HepG2 (cell line): ENCODE measurements around the gene MBTD1. TPM values are rescaled to one million over a fixed set of nuclear protein-coding genes. Genes with fewer than 3 reads are reported as not detected.

Experiments used
- CENPBD1 ChIP-seq: sonication (generic); formaldehyde crosslinking; IDR thresholded peaks from 2 replicates; pipeline ENCODE4 v1.8.0; 2022; ENCODE audit warnings: missing genetic modification reagents, low read depth, mild to moderate bottlenecking, borderline replicate concordance
- E2F5 ChIP-seq: sonication (generic); formaldehyde crosslinking; conservative IDR thresholded peaks from 2 replicates; pipeline ENCODE4 v1.4.0; 2020; ENCODE audit warnings: missing genetic modification reagents
- HMG20A ChIP-seq: IDR thresholded peaks from 2 replicates; pipeline ENCODE4 v1.6.1; 2016; ENCODE audit warnings: borderline replicate concordance
- IKZF4 ChIP-seq: sonication (generic); formaldehyde crosslinking; IDR thresholded peaks from 2 replicates; pipeline ENCODE4 v1.5.1; 2020; ENCODE audit warnings: borderline replicate concordance, mild to moderate bottlenecking, low read depth, missing genetic modification reagents; ENCODE audit errors: not compliant biosample characterization
- MNT ChIP-seq: fragments of 450-650 bp; IDR thresholded peaks from 2 replicates; pipeline ENCODE4 v1.6.1; 2016
- NR0B2 ChIP-seq: sonication (generic); formaldehyde crosslinking; IDR thresholded peaks from 2 replicates; pipeline ENCODE4 v1.4.0; 2020; ENCODE audit warnings: mild to moderate bottlenecking, missing genetic modification reagents
- PCBP1 ChIP-seq: fragments of 200-400 bp; formaldehyde crosslinking; IDR thresholded peaks from 2 replicates; pipeline ENCODE4 v1.6.1; 2017; ENCODE audit warnings: mild to moderate bottlenecking, low read depth, low read length, borderline replicate concordance
- RBM22 ChIP-seq: fragments of 200-400 bp; formaldehyde crosslinking; optimal IDR thresholded peaks from 2 replicates; pipeline ENCODE3; 2017; ENCODE audit warnings: mild to moderate bottlenecking, low read length, moderate library complexity
- REL ChIP-seq: sonication (generic); formaldehyde crosslinking; conservative IDR thresholded peaks from 2 replicates; pipeline ENCODE4 v1.8.0; 2022; ENCODE audit warnings: mild to moderate bottlenecking, missing genetic modification reagents, moderate library complexity
- STAT6 ChIP-seq: sonication (generic); formaldehyde crosslinking; IDR thresholded peaks from 2 replicates; pipeline ENCODE4 v1.4.0; 2020; ENCODE audit warnings: missing genetic modification reagents, mild to moderate bottlenecking, borderline replicate concordance
- TP53 ChIP-seq: sonication (generic); formaldehyde crosslinking; conservative IDR thresholded peaks from 2 replicates; pipeline ENCODE4 v1.4.0; 2020; ENCODE audit warnings: missing genetic modification reagents
- ZBTB44 ChIP-seq: sonication (generic); formaldehyde crosslinking; IDR thresholded peaks from 2 replicates; pipeline ENCODE4 v1.4.0; 2020; ENCODE audit warnings: missing genetic modification reagents
- ZFY ChIP-seq: sonication (generic); formaldehyde crosslinking; IDR thresholded peaks from 2 replicates; pipeline ENCODE4 v1.4.0; 2020; ENCODE audit warnings: missing genetic modification reagents
- ZNF512B ChIP-seq: sonication (generic); formaldehyde crosslinking; IDR thresholded peaks from 2 replicates; pipeline ENCODE4 v1.5.1; 2020; ENCODE audit warnings: missing genetic modification reagents, mild to moderate bottlenecking, borderline replicate concordance
- ZNF562 ChIP-seq: sonication (generic); formaldehyde crosslinking; IDR thresholded peaks from 2 replicates; pipeline ENCODE4 v1.8.0; 2022; ENCODE audit warnings: missing genetic modification reagents, borderline replicate concordance
- ZNF709 ChIP-seq: sonication (generic); formaldehyde crosslinking; IDR thresholded peaks from 2 replicates; pipeline ENCODE4 v1.5.0; 2020; ENCODE audit warnings: mild to moderate bottlenecking, missing genetic modification reagents
- ZNF713 ChIP-seq: sonication (generic); formaldehyde crosslinking; IDR thresholded peaks from 2 replicates; pipeline ENCODE4 v1.4.0; 2020; ENCODE audit warnings: mild to moderate bottlenecking, missing genetic modification reagents
- polyA plus RNA-seq, 8 experiments: library from polyadenylated mRNA; depleted of rRNA in 3 of 8; stranded (reverse) in 7 of 8; unstranded in 1 of 8; fragments of >200 nt; fragmentation: Illumina TruSeq in 4 of 8; extraction: Trizol in 4 of 8; gene quantifications; 2 replicates each; pipeline versions ENCODE4 v1.2.1 to v1.2.3, GENCODE V29; 2011 to 2016; ENCODE audit warnings: low read depth in 4 of 8, missing spikeins in 1 of 8, mixed read lengths in 1 of 8; ENCODE audit not compliant: insufficient read depth in 1 of 8
- total RNA-seq, 5 experiments: library from RNA; depleted of rRNA; stranded (reverse); fragments of >200 nt; fragmentation: Illumina TruSeq; extraction: Trizol; gene quantifications; 2 replicates each; pipeline ENCODE4 v1.2.3, GENCODE V29; 2016; ENCODE audit warnings: low read depth in 1 of 5

MBTD1 gene
- total and polyA plus RNA-seq, 2 of the 13 experiments (the other 11 are each of a cell fraction or from before 2014, with no cell fraction given): 20.9 TPM

GRCh38 chr17:51260237-51261023 is 581 bp upstream of the MBTD1 start, which contains the start of gene UTP18 (continued):
- TF ChIP-seq MNT (peak; percentile 77), ZNF562 (CRISPR knock-in tag) (no peak), ZBTB44 (CRISPR knock-in tag) (no peak), E2F5 (CRISPR knock-in tag) (peak; percentile 66; the same call in 1 of the 2 replicates), REL (peak; percentile 82; the same call in 1 of the 2 replicates), ZNF713 (CRISPR knock-in tag) (no peak), ZNF709 (CRISPR knock-in tag) (peak; percentile 96), TP53 (CRISPR knock-in tag) (no peak), RBM22 (no peak), IKZF4 (CRISPR knock-in tag) (peak; percentile 98), STAT6 (CRISPR knock-in tag) (peak; percentile 81; the same call in 1 of the 2 replicates), PCBP1 (peak; percentile 44; the same call in 1 of the 2 replicates), NR0B2 (CRISPR knock-in tag) (peak; percentile 91), HMG20A (no peak; the same call in none of the 2 replicates), CENPBD1 (CRISPR knock-in tag) (peak; percentile 96; the same call in 1 of the 2 replicates), ZFY (peak; percentile 98), ZNF512B (peak; percentile 91)
